Measurements from ENCODE around the gene LARGE1.

- TF ChIP-seq CTCF (IDR thresholded peaks at IDR 0.05) (no peak), POLR2A (IDR thresholded peaks at IDR 0.05) (no peak)
These were observed 589.3 kb downstream of the LARGE1 start for GRCh38 chr22:33331017-33331416.
